GM12872 (cell line): ENCODE measurements around the gene TH.

Experiments used
- CTCF ChIP-seq: IDR thresholded peaks from 3 replicates; pipeline ENCODE4 v1.5.1; 2011; ENCODE audit warnings: low read depth, mild to moderate bottlenecking, low read length, moderate library complexity; ENCODE audit not compliant: insufficient read depth

TH gene

DNA sequence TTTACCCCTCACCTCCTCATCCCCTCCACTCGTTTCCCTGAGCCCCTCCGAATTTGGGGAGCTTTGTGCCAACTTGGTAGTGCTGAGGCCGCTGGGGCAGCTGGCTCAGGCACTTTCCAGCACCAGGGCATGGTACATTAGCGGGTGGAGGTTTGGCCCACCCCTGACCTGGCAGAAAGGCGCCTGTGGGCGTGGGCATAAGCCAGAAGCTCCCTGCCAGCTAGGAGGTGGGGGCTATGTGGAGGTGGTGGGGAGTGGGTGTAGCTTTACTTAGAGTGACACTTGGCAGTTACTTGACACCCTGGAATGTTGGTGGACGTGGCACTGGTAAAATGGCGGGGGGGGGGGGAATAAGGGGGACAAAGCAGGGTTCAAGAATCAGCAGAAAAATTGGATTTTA lies 22.2 kb downstream of the TH start:
- no peak for TF ChIP-seq CTCF

GRCh38 chr11:2148595-2148994 lies 23.0 kb downstream of the TH start:
- TF ChIP-seq CTCF, result no peak

DNA sequence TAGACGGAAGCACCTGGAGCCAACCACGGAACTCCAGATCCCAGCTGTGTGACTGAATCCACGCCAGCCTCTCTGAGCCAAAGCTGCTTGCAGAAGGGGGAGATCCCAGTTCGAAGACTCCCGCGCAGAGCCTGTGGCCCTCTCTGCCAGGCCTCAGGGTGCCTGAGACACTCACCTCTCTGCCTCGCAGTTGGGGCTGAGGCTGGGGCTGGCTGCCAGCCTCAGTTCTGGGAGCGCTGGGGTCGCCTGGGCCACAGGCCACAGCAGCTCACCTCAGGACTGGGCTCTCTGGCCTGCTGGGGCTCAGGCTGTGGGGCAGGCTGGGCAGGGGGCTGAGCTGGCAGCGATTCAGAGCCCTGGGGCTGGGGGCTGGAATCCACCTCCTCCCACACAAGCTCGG lies 24.2 kb downstream of the TH start:
- TF ChIP-seq CTCF, result no peak

DNA sequence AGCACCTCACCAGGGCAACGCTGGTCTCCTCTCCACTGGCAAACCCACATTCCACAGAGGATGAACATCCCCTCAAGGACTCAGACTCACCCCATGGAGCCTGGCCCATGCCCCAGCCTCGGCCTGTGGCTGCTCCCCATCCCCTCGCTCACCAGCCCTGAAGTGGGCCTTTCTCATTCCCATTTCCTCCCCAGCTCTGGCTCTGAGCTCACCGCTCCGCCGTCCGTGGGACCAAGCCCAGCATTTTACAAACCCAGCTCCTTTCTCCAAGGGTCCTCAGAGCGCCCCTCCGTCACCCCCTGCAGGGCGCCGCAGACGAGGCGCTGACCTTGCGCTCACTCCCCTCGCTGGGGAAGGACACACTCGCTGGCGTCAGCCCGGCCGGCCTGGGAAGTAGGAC lies 25.6 kb downstream of the TH start:
- no peak for TF ChIP-seq CTCF

DNA sequence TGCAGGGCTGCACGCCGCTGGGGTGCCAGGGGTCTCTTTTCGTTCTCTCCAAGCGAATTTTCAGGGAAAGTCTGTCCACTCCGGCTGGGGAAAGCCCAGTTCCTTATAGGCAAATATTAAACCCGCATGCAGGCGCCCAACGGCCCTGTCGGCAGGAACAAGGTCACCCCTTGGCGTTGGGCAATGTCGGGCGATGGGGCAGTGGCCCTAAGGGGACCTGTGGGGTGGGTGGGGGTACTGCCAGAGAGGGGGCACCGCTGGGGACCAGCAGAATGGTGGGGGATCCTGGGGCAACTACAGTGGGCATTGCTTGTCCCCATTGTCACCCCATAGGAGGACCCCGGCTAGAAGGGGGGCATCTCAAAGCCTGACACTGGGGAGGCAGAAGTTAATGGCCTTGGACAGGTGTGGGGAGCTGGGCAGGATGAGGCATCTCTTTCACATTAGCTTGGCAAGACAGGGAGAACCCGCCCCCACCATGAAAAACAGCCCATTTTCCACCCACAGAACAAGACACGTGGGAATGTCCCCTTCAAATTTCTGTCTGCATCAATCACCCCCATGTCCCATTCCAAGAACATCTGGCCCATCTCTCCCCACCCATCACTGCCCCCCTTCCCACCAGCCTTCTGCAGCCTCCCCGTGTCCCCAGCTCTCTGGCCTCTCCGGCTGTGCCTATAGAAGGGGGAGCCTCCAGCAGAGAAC lies 26.9 kb downstream of the TH start:
- no peak for TF ChIP-seq CTCF

GRCh38 chr11:2143799-2144543 lies 27.6 kb downstream of the TH start:
- no peak for TF ChIP-seq CTCF

DNA sequence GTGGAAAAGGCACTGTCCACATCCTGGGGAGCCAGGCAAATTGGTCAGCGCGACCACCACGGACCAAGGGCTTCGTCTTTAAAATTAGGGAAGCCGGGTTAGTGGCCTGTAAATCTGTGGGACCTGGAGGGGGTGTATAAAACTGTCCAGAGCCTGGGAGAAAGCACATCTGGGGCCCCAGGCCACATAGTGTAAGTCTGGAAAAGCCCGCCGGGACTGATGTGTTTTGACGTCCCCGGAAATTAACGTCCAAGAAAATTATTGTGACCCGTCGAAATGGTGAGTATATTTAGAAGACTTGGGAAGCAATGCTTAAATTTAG lies 28.2 kb downstream of the TH start:
- no peak for TF ChIP-seq CTCF
